ENCODE measurements around the gene OBSCN. TPM values are rescaled to one million over a fixed set of nuclear protein-coding genes. Genes with fewer than 3 reads are reported as not detected.
A peak's percentile ranks its signal among the peaks of the same experiment; 100 is the strongest.

Gene OBSCN
- total and polyA plus RNA-seq, 11 donors, result 155 to 524 (median 354) TPM

DNA sequence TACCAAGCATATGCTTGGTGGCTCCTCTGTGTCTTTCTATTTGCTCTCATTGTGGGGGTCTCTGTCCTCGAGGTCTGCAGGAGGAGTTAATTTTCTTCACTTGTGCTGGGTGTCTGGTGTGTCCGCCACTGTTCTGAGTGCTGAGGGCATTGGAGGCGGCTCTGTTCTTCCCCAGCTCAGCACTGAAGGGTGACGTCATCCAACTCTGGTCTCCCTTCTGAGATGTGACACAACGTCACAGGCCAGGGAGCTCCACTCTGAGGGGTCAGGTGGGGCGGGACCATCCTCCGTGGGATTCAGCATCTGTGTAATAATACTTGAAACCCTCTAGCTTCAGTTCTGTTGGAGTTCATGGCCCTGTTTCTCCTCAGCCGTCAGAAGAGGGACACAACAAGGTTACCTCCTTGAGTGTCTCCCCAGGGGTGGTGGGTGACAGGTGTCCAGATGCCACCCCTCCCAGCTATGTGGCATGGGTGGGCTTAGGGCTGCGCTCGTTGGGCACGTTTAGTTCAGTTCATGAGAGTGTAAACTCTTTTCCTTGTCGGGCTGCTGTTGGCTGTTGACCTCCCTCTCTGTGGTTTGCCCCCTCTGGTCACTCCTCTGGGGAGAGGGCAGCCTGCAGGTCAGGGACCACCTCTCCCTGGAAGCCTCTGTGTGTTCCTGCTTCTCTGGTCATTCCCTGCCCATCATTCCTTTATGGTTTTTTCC, 39.1 kb upstream of the OBSCN start:
- intact Hi-C loops (cut with DNase I), result loop anchor here in 7 of 10 donors (5.0 kb wide), 3 partner anchors 36 to 61 kb away; partner anchors contain the start of genes OBSCN (in 3 of the 7) and MRPL55 (in 1 of the 7)
- TF ChIP-seq, protein P1, sequence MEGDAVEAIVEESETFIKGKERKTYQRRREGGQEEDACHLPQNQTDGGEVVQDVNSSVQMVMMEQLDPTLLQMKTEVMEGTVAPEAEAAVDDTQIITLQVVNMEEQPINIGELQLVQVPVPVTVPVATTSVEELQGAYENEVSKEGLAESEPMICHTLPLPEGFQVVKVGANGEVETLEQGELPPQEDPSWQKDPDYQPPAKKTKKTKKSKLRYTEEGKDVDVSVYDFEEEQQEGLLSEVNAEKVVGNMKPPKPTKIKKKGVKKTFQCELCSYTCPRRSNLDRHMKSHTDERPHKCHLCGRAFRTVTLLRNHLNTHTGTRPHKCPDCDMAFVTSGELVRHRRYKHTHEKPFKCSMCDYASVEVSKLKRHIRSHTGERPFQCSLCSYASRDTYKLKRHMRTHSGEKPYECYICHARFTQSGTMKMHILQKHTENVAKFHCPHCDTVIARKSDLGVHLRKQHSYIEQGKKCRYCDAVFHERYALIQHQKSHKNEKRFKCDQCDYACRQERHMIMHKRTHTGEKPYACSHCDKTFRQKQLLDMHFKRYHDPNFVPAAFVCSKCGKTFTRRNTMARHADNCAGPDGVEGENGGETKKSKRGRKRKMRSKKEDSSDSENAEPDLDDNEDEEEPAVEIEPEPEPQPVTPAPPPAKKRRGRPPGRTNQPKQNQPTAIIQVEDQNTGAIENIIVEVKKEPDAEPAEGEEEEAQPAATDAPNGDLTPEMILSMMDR (IDR thresholded peaks at IDR 0.05), result no peak
- TF ChIP-seq POLR2A (IDR thresholded peaks at IDR 0.05), result no peak
- Histone ChIP-seq H3K36me3 (peaks cover 0 to 4% (median 0%) of the 10 kb centered on the region in 9 donors), H3K27me3 (no peaks in the 10 kb centered on the region), H3K4me1 (peaks cover 0 to 28% (median 18%) of the 10 kb centered on the region in 12 donors), H3K27ac (peak overlapping the region in 4 of 12 donors; percentile 89 to 100 (median 98)), H3K9me3 (no peaks in the 10 kb centered on the region), H3K4me3 (no peak overlapping the region)
- no peak for ATAC-seq
- peak in 1 of 5 donors; percentile 12 for DNase-seq
- WGBS, 4 donors, result 75 to 87% (median 80%) methylated on average over 11 to 12 of the region's 12 CpGs

DNA sequence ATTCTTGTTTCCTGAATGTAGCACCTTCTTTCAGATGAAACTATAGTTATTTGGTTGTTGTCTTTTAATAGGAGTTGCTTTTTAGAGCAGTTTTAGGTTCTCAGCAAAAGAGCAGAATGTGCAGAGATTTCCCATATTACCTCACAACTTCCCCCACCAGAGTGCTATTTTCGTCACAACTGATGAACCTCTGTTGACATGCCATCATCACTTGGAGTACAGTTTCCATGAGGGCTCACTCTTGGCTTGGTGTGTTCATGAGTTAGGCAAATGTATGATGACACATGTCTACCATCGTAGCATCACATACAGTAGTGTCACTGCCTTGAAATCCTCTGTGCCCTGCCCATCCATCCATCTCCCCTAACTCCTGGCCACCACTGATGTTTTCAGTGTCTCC, 38.5 kb upstream of the OBSCN start:
- no peak overlapping the region for H3K27ac ChIP-seq

DNA sequence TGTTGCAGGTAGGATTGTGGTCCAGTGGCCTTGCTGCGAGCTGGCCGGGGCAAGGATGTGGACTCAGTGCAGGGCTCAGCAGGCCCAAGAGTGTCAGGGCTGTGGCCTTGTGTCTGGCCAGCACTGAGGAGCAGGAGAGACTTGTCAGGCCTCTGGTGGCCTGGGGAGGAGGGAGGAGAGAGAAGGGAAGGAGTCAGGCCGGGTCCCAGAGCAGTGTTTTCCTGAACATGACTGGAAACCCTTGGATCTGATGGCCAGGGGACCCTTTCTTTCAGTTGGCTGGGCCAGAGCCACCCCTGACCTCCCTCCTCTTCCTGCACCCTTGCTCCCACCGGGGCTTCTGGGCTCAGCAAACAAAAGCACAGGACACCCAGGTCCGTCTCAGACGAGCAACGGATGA, 37.2 kb upstream of the OBSCN start:
- Histone ChIP-seq H3K36me3 (peaks cover 0 to 14% (median 6%) of the 10 kb centered on the region in 9 donors), H3K9me3 (no peaks in the 10 kb centered on the region), H3K4me1 (peaks cover 0 to 28% (median 9%) of the 10 kb centered on the region in 12 donors), H3K27me3 (no peaks in the 10 kb centered on the region), H3K27ac (no peak overlapping the region), H3K4me3 (no peak overlapping the region)
- no peak for DNase-seq
- TF ChIP-seq, protein P1 (IDR thresholded peaks at IDR 0.05), result no peak
- no peak for TF ChIP-seq POLR2A (IDR thresholded peaks at IDR 0.05)
- WGBS, 4 donors, result 88 to 89% (median 88%) methylated on average over 7 of the region's 7 CpGs
- no peak for ATAC-seq
- intact Hi-C loops (cut with DNase I), result loop anchor here in 1 of 10 donors (10.0 kb wide), 1 partner anchor 46 kb away; no protein-coding TSS in a partner anchor

More for the DNA sequence above, 38.5 kb upstream of the OBSCN start:
- no peaks in the 10 kb centered on the region for H3K27me3 ChIP-seq
- 64 to 70% (median 67%) methylated on average over 2 of the region's 2 CpGs for WGBS, 4 donors
- DNase-seq, result no peak
- intact Hi-C loops (cut with DNase I), result loop anchor here in 7 of 10 donors (5.0 kb wide), 3 partner anchors 37 to 62 kb away; partner anchors contain the start of genes OBSCN (in 3 of the 7) and MRPL55 (in 1 of the 7)
- ATAC-seq, result no peak
- no peak overlapping the region for H3K4me3 ChIP-seq
- H3K9me3 ChIP-seq, result no peaks in the 10 kb centered on the region
- H3K36me3 ChIP-seq, result peaks cover 0 to 4% (median 0%) of the 10 kb centered on the region in 9 donors
- H3K4me1 ChIP-seq, result peaks cover 0 to 26% (median 16%) of the 10 kb centered on the region in 12 donors
- TF ChIP-seq POLR2A (IDR thresholded peaks at IDR 0.05), result no peak
- TF ChIP-seq, protein P1 (IDR thresholded peaks at IDR 0.05), result no peak

DNA sequence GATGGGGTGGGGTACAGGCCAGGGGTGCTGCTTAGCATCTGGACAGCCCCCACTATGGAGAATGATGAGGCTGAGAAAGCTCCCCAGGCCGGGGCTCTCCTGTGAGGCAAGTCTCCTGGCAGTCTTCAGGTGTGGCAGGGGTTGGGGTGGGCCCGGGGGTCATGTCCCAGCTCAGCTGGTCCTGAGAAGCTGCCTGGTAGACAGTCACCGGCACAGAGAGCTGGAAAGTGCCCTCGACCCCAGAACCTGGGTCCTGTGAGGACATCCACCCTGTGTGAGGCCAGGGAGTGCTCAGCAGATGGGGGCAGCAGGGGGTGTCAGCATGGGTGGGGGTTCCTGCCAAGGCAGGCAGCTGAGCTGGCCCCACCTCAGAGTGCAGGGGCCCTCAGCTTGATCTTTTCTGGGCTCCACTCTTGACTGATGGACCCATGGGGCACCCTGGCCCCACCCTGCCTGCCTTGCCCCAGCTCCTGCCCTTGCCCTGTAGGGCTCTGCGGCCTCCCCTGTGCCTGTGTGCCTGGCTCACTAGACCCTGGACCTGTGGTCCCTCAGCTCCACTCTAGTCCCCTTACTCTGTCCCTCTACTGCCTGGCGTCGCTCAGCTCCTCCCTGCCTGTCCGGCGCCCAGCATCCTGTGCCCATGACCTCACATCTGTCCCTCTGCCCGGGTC, 36.5 kb upstream of the OBSCN start:
- DNase-seq (no peak), ATAC-seq (no peak)
- Histone ChIP-seq H3K4me3 (no peak overlapping the region), H3K27me3 (no peaks in the 10 kb centered on the region), H3K4me1 (peaks cover 0 to 33% (median 9%) of the 10 kb centered on the region in 12 donors), H3K9me3 (no peaks in the 10 kb centered on the region), H3K27ac (no peak overlapping the region), H3K36me3 (peaks cover 0 to 19% (median 6%) of the 10 kb centered on the region in 9 donors)
- intact Hi-C loops (cut with DNase I), result loop anchor here in 1 of 10 donors (10.0 kb wide), 1 partner anchor 47 kb away; no protein-coding TSS in a partner anchor
- TF ChIP-seq, protein P1 (IDR thresholded peaks at IDR 0.05), result no peak
- TF ChIP-seq POLR2A (IDR thresholded peaks at IDR 0.05), result no peak
- 75 to 86% (median 77%) methylated on average over 6 to 10 of the region's 10 CpGs for WGBS, 4 donors

Data from heart left ventricle (tissue), 16 donors.